HL-60/S4 treated with phorbol 12-myristate 13-acetate at 8.2 ng/mL for 4 days and 3 days (cell line): ENCODE measurements around the gene AVL9.
"Not testable (repeated sequence)": the region's sequence is repeated elsewhere in the genome, so short reads cannot be mapped to it uniquely, and the experiment has no call there.

Experiments
- in situ Hi-C: fragments of 300-500 bp; cut with MboI; formaldehyde crosslinking; loops from 2 replicates; pipeline ENCODE4 v1.15.0; 2022; ENCODE audit warnings: low sequenced_read_pairs

Gene AVL9

DNA sequence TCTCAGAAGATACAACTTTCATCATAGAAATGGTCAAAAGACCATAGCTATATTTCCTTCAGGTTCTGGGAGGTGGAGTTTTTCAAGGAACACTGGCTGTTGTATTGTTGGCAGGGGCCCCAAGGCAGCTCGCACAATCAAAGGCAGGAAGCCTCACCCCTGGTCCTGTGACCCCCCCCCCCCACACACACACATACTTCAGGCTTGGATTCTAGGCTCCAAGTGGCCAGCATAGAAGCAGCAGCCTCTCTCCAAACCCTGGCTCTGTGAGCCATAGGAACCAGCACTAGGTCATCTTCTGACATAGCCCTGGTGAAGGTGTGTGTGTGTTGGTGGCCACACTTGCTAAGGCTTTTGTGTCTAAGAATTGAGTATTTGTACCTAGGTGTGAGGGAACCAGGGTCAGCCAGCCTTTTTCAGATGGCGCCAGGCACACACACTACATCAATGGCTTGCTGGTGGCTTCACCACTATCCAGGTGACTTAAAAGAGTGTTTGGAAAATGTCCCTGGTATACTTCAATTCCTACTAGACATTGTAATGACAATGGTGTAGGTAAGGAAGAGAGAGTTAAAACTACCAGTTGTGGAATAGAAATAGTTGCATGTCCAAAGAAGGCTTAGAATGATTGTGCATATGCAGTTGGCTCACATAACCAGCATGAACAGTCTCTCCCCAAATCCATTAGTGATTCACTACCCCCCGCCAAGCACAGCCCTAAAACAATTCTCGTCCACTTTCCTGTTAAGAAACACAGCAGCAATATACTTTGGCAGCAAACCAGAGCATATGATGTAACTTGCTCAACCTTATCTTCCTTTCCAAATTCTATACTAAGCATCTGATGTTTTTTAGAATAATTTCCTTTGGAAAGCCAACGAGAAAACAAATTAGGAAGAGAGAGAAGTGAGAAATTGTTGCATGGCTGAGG, 91.3 kb downstream of the AVL9 start:
- in situ Hi-C loops, result no loop called here

DNA sequence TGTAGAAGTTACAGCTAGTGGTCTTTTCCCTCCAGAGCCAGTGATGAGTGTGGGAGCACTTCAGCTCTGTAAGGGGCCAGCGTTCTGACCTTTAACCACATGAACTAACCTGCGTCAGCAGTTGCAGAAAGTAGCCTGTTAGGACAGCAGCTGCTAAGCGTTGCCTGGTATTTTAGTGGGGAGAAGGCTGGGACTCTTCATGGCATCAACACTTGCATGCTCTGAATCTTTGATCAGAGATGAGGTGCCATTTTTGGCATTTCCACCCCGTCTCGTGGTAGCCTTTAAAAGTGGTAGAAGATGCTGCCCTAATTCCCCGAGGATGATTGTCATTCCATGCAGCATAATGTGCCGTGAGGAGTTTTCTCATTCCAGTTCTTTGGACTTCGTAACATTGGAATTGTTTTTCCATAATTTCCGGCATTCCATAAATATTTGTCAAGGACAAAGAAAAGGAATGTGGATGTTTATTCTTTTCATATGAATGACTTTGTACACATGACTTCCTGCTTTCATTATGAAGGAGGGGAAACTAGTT, 92.2 kb downstream of the AVL9 start:
- in situ Hi-C loops, result no loop called here

DNA sequence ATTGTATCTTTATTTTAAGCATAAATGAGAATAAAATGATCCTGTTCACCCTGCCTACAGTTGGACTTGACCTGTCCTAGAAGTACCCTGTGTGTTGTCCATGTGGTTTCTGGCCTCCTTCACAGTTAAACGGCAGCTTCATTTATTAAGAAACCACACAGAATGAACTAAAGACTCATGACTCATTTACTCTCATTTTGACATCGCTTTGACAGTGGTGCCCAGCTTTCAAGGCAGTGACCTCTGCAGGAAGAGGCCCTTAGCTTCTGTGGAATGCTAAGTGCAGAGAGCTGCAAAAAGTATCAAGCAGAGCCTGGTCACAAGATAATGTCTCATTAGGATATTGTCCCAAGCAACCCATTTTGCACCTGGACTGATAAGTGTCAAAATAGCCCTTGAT, 93.4 kb downstream of the AVL9 start:
- in situ Hi-C loops, result no loop called here

DNA sequence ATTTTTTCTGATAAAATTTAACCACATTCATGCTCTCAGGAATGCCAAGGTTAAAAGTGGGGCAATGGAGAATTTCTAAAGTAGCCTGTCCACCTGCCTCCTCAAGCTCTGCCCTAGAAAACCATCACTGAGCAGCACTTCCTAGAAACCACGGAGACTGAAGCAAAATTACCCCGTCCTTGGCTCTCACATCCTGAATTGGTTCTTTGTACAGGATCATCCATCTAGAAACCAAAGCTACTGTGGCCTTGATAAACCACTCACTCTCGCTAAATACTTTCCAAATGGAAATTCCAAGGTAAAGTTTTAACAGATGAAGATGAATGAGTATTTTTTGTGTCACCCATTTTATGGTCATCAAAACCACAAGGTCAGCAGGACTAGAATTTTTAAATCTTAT, 96.6 kb downstream of the AVL9 start:
- in situ Hi-C loops, result no loop called here

DNA sequence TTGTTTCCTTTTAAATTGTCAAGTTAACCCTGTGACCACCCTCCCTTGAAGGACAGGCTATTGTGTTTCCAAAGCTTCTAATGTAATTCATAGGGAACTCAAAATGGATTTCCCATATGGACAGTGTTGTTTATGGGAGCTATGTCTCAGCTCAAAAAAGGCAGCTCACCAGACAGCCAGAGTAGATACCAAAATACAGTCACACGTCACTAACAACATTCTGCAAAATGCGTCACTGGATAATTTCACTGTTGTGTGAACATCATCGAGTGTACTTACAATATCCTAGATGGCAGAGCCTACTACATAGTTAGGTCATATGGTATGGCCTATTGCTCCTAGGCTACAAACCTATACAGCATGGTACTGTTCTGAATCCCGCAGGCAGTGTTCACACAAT, 97.4 kb downstream of the AVL9 start:
- in situ Hi-C loops, result no loop called here

DNA sequence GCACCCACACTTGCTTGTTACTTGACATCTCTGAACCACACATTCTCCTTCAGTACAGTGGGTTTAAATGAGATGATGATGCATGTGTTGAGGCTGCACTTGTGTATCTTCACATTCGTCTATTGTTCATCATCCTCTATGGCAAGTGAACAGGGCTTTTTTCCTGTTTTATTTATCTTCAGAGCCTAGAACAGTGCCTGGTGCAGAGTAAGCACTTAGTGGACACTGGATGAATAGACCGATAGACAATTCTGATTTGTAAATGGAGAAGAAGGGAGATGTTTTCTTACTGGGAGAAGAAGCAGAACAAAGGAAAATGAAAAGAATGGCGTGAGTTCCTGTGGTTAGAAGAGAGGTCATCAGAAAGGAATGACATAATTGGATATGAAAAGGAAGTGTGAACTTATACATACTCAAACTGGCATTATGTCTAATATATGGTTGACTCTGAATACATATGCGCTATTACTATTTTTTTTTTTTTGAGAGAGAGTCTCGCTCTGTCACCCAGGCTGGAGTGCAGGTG, 99.7 kb downstream of the AVL9 start:
- in situ Hi-C loops, result no loop called here

DNA sequence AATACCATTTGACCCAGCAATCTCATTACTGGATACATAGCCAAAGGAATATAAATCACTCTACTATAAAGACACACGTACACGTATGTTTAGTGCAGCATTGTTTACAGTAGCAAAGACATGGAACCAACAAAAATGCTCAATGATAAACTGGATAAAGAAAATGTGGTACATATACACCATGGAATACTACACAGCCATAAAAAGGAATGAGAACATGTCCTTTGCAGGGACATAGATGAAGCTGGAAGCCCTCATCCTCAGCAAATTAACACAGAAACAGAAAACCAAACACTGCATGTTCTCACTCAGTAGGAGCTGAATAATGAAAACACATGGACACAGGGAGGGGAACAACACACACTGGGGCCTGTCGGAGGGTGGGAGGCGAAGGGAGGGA, 105.9 kb downstream of the AVL9 start:
- in situ Hi-C loops, result not testable (repeated sequence)

DNA sequence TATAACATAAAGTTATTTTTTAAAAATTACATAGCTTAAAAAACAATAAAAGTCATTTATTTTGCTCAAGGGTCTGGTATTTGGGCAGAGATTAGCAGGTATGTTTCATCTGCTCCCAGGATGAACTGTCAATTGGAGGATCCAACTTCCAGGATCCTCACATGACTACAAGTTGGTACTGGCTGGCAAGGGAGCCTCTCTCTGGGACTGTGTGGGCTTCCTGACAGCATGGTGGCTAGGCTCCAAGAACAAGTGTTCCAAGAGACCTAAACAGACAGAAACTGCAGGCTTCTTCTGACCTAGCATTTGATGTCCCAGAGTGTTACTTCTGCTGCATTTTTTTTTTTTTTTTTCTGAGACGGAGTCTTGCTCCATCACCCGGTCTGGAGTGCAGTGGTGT, 107.2 kb downstream of the AVL9 start:
- in situ Hi-C loops, result no loop called here

DNA sequence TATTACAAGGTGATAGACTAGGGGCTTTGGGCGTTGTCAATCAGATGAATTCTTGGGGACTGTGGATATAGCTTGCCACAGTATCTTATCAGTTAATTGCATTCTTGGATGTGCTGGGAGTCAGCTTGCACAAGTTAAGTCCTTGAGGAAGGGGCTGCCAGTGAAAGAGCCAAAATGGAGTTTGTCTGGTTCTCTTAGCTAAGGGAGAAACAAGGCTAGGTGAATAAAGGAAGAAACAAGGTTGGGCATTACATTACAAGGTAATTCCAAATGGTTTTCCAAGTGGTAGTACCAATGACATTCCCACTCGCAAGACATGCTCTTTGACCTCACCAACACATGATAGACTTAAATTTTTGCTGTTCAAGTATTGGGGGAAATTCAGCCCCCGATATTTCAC, 108.2 kb downstream of the AVL9 start:
- in situ Hi-C loops, result not testable (repeated sequence)

DNA sequence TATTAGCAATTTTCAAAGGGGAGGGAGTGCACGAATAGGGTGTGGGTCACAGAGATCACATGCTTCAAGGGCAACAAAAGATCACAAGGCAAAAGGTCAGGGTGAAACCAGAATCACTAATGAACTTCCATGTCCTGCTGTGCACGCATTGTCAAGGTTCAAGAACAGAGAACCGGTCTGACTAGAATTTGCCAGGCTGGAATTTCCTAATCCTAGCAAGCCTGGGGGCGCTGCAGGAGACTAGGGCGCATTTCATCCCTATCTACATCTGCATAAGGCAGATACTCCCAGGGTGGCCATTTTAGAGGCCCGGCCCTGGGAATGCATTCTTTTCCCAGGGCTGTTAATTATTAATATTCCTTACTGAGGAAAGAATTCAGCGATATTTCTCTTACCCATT, 108.8 kb downstream of the AVL9 start:
- in situ Hi-C loops, result not testable (repeated sequence)

DNA sequence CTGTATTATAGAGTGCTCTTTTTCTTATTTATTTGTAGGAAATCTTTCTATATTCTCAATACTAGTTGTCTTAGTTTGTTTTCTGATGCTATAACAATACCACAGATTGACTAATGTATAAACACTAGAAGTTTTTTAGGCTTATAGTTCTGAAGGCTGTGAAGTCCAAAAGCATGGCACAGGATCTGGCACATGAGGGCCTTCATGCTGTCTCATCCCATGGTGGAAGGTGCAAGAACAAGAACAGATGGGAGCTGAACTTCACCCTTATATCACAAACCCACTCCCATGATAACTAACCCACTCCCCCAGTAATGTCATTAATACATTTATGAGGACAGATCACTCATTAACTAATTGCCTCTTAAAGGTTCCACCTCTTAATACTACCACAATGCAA, 109.7 kb downstream of the AVL9 start:
- in situ Hi-C loops, result no loop called here

DNA sequence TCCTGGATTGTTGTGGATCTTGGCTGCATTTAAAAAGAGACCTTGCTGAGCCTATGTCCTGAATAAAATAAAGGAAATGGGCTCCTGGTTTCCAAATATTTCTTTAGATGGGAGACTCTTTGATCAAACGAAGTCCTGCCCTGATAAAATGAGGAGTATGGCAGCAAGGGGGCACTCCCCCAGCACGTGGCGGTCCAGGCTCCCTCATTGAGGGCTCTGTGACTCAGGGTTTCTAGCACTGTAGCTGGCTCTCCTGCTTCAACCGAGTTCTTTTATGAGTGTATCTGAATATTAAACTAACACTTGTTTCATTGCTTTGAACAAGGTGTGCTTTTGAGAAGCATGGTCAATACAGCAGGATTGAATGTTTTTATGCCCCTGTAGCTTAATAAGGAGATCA, 114.2 kb downstream of the AVL9 start:
- in situ Hi-C loops, result no loop called here

DNA sequence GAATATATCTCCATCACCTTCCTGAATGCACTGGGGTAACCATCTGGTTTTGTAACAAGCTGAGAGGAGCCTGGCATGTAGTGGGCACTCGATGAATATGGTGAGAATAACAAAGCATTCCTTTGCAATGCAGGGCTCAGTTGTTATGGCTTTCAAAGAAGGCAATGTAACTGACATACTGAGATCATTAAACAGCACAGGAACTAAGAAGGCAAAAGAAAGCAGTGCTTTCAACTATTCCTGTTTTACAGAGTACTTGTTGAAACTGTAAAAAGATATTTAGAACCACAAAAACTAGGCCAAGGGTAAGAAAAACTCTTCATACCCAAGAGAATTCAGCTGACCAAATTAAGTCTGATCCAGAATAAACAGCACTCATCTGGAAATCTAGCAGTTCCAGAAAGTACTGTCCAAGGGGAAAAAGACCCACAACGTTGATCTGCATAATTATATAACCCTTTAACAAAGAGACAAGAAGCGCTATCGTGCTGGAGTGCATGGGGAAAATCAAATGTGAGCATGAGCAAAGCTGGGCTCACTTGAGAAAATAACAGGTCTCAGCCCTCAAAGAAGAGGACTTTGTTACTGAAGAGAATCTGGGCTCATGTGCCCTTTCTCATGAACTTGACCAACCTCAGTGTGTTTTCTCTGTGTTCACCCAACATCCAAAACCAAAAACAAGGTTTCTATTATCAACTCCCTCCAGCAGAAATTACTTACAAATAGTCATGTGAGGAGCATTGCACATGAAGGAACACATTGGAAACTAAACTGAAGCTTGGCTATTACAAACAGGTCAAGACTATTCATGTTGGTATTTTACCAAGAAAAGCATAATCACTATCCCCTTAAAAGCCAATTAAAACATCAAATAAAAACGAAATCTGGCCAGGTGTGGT, 116.2 kb downstream of the AVL9 start:
- in situ Hi-C loops, result no loop called here

DNA sequence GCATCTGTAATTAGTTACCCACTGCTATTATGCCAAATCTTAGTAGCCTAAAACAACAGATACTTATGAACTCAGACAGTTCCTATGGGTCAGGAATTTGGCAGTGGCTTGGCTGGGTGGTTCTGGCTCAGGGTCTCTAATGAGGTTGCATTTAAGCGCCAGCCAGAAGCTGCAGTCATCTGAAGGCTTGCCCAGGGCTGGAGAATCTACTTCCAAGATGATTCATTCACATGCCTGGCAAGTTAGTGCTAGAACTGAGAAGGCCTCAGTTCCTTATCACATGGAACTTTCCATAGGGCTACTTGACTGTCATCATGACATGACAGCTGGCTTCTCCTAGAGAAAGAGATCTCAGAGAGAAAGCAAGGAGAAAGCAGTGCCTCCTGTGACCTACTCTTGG, 121.3 kb downstream of the AVL9 start:
- in situ Hi-C loops, result no loop called here

DNA sequence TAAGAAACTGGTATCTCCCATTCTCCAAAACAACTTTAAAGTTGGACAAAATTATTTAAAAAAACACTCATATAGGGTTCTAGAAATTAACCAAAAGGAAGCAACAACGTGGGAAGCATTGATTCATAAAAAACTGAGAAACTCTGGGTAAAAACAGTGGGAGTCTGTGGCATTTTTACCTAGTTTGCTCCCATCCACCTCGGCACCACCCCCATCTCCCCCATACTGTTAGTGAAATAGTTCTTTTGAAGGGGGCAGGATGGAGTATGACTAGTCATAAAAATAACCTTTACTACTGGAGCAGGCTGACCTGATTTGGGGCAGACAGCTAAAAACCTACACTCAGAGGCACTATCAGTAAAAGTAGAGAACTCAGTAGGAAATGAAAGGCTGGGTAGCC, 123.2 kb downstream of the AVL9 start:
- in situ Hi-C loops, result no loop called here

DNA sequence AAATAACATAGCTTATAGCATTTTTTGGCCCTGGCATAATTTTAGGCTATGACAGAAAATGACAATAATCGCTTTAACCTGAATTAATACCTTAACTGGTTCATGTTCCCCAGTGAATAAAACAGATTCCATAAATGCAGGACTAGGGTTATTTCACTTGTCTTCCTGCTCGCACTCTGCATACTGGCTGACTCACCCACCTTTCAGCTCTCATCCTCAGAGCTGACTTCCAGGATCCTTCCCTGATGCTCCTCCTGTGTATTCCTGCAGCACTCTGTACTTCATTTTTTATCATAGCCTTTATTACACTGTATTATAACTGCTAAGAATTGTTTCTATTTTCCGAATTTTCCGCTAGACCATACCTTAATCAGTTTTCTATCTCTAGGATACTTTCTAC, 123.7 kb downstream of the AVL9 start:
- in situ Hi-C loops, result no loop called here

DNA sequence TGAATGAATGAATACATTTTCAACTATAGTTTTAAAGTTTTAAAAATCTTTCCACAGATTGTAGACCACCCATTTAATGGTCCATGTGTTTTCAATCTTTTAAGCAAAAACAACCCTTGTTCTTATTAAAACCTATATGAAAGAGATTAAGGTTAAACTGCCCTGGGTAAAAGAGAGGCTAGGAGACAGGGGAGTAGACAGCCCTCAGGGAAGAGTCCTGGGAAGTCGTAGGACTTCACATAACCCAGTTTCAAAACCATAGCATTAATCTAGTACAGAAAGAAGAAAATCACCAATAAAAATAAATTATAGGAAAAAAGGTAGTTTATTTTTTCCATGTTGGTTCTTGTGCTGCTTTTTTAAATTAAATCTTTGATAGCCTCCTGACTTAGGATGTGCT, 124.1 kb downstream of the AVL9 start:
- in situ Hi-C loops, result not testable (repeated sequence)

DNA sequence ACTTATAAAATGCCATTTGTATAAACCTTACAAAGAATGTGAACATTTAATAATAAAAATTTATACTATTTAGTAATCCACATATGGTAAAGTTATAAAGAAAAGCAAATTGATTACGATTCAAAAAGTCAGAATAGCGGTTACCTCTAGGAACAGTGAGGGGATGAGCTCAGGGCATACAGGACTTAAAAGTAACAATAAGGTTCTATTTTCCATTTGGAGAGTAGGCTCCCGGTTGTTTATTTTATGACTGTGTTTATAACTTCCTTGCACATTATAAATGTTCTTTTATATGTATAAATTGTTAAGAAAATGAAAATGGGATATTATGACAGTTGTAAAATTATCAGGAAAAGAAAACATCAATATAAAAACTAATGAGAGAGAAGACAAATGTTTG, 135.7 kb downstream of the AVL9 start:
- in situ Hi-C loops, result no loop called here

DNA sequence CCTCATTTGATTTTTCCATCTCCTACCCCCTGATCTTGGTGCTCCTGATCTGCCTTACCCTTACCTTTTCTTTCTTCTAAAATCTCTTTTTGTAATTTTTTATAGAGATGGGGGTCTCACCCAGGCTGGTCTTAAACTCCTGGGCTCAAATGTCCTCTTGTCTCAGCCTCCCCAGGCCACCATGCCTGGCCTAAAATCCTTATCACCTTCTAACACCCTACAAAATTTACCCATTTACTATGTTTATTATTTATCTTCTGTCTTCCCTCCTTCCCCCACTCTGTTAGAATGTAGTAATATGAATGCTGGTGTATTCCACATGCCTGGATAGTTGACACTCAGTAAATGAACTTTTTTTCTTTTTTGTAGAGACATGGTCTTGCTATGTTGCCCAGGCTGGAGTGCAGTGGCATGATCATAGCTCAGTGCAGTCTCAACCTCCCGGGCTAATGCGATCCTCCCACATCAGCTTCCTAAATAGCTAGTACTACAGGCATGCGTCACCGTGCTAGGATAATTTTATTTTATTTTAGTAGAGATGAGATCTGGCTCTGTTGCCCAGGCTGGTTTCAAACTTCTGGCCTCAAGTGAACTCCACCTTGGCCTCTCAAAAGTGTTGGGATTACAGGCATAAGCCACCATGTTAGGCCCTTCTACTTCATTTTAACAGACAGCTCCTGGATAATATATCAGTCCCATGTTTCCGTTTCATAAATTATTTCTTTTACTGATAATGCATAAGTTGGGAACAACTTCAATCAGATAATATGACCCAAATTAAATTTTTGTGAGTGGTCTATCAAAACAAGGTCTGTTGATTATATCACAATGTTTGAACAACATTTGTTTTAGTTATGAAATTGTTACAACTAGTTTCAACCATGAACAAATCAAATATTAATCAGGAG, 136.6 kb downstream of the AVL9 start:
- in situ Hi-C loops, result not testable (repeated sequence)

DNA sequence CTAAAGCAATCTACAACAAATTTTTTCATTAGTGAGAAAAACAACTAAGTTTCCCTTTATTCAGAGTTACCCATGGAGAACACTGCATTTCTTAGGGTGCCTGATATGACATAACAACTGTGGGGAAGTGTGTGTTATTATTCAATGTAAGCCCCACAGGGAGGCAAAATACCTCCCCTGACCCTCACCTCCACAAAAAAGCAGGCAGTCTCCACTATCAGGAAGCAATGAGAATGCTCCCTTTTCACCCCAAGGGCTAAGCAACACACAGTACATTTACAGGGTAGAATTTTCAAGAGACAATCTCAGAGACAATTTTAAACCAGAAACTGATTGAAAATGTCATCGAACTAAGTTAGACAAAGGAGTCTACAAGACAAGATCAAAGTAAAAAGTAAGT, 138.2 kb downstream of the AVL9 start:
- in situ Hi-C loops, result not testable (repeated sequence)
